ENCODE measurements around the gene ZNF134. TPM values are rescaled to one million over a fixed set of nuclear protein-coding genes. Genes with fewer than 3 reads are reported as not detected.

ZNF134 gene
- total and polyA plus RNA-seq, 9 of the 15 experiments (the other 6 are each of a cell fraction or from before 2014, with no cell fraction given) = 1.3 to 10.0 (median 5.7) TPM

DNA sequence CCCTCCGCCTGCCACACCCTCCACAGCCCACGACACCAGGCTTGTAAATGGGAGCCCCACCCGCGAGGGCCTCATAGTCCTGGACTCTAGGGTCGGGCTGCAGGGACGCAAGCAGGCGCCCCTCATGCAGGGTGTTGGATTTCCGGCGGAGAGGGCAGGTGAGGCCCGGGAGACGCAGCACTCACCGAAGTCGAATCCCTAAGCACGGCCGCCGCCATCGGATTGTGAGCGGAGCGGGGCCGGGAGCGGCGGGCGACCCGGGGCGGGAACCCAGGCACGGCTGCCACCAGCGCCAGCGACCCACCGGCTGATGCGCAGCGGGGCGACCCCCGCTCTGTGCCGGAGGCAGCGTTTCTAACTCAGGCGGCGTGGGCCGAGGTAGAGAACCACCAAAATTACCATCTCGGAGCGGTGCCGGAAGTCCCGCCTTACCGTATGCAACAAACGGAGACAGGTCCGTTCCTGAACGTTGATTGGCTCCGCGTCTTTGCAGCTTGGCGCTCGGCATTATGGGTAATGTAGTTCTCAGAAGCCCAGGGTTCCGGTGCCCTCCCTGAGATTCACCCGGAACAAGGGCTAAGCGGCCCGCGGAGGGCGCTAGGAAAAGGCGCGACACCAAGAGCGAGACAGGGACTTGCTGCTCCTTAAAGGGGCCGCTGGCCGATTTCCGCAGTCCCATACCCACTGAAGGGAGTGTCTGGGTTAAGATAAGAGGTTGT lies 35.4 kb upstream of the ZNF134 start, which contains the start of gene ZNF416:
Gene ZNF416, minus strand, starts transcription at position 425 of the 719 bp plus-strand sequence. Its CDS starts 207 bp downstream, at position 218.
- FAIRE-seq (peak; percentile 99), DNase-seq (ENCODE audit: extremely low read depth in 1 of 4, low spot score in 3 of 4) (peak; percentile 94 to 97 (median 96)), ATAC-seq (peak; percentile 97)
- WGBS (ENCODE audit: insufficient coverage, low coverage, missing lambda C conversion rate) = 8% methylated on average over 48 of the region's 62 CpGs
- Histone ChIP-seq H3K27ac (ENCODE audit: extremely low read depth, low read depth, low read length) (peak within 1 kb of the TSS; percentile 39), H3K9ac (ENCODE audit: insufficient read depth in 1 of 2, low read depth in 2 of 2, low read length in 2 of 2) (peak within 1 kb of the TSS; percentile 59 to 88; a peak in 3 of 4 replicates), H3K9me3 (replicated peaks; ENCODE audit: control insufficient read depth, insufficient read depth, low read depth, low read length) (peaks cover 6% of the 10 kb centered on the region), H3K9me1 (ENCODE audit: control insufficient read depth, insufficient read depth, low read length) (no peaks in the 10 kb centered on the region), H3K4me2 (ENCODE audit: insufficient read depth, low read length) (peak within 1 kb of the TSS; percentile 79), H3K27me3 (ENCODE audit: control insufficient read depth in 2 of 2, insufficient read depth in 2 of 2, low read length in 2 of 2) (no peaks in the 10 kb centered on the region), H3K36me3 (ENCODE audit: control insufficient read depth, insufficient read depth, low read length) (no peaks in the 10 kb centered on the region), H3K4me3 (peak within 1 kb of the TSS; percentile 69), H3K4me1 (replicated peaks in 1 of 2; ENCODE audit: control insufficient read depth in 2 of 2, insufficient read depth in 2 of 2, low read length in 2 of 2) (peaks cover 0 to 9% of the 10 kb centered on the region in 2 experiments; a peak in 1 of 5 replicates), H2AFZ (ENCODE audit: low read depth, low read length) (peak within 1 kb of the TSS; percentile 88), H3K79me2 (ENCODE audit: control insufficient read depth, insufficient read depth, low read length) (no peaks in the 10 kb centered on the region), H4K20me1 (replicated peaks; ENCODE audit: control insufficient read depth, insufficient read depth, low read length) (no peaks in the 10 kb centered on the region)
- CTCF ChIA-PET (ENCODE audit: low intra/inter-chr PET ratio) = no interaction called here
- intact Hi-C loops (cut with micrococcal nuclease) (no loop called here), in situ Hi-C loops (cut with MboI) (no loop called here)
- TSS peak; percentile 67 for BruUV-seq (replicated peaks)
- POLR2A ChIA-PET = interaction anchor here (0.6 to 0.7 kb wide), 2 partner anchors 582 to 1499 kb away, joined by 3 read pairs; no protein-coding TSS in a partner anchor
- TF ChIP-seq POLR2G (IDR thresholded peaks at IDR 0.05; ENCODE audit: low read depth, low read length) (peak; percentile 66), TAF1 (IDR thresholded peaks at IDR 0.05; ENCODE audit: control insufficient read depth, extremely low read depth, insufficient read depth, low read length, severe bottlenecking) (no peak), ZNF197 (CRISPR knock-in tag; IDR thresholded peaks at IDR 0.05; ENCODE audit: low read depth) (no peak), ETV1 (tag; conservative IDR thresholded peaks at IDR 0.05; ENCODE audit: low read depth) (0 out of 2 replicates have a peak, but pooled peaks have one; percentile 19), CREB1 (IDR thresholded peaks at IDR 0.05) (0 out of 2 replicates have a peak, but pooled peaks have one; percentile 11), CREB1 (CRISPR knock-in tag; IDR thresholded peaks at IDR 0.05) (no peak; the same call in 1 of the 2 replicates), NR2F6 (CRISPR knock-in tag; IDR thresholded peaks at IDR 0.05) (no peak), SRSF1 (IDR thresholded peaks at IDR 0.05; ENCODE audit: low read depth, low read length) (peak; percentile 82; the same call in 1 of the 2 replicates), ZNF764 (CRISPR knock-in tag; IDR thresholded peaks at IDR 0.05; ENCODE audit: low read depth) (no peak), BMI1 (IDR thresholded peaks at IDR 0.05; ENCODE audit: low read length) (no peak)
- TF ChIP-seq, protein P1, sequence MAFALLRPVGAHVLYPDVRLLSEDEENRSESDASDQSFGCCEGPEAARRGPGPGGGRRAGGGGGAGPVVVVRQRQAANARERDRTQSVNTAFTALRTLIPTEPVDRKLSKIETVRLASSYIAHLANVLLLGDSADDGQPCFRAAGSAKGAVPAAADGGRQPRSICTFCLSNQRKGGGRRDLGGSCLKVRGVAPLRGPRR (CRISPR knock-in tag; IDR thresholded peaks at IDR 0.05) = no peak
- TF ChIP-seq, protein P2, sequence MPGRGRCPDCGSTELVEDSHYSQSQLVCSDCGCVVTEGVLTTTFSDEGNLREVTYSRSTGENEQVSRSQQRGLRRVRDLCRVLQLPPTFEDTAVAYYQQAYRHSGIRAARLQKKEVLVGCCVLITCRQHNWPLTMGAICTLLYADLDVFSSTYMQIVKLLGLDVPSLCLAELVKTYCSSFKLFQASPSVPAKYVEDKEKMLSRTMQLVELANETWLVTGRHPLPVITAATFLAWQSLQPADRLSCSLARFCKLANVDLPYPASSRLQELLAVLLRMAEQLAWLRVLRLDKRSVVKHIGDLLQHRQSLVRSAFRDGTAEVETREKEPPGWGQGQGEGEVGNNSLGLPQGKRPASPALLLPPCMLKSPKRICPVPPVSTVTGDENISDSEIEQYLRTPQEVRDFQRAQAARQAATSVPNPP (IDR thresholded peaks at IDR 0.05; ENCODE audit: borderline replicate concordance, insufficient read depth, insufficient read length) = no peak
- TF ChIP-seq, protein P3, sequence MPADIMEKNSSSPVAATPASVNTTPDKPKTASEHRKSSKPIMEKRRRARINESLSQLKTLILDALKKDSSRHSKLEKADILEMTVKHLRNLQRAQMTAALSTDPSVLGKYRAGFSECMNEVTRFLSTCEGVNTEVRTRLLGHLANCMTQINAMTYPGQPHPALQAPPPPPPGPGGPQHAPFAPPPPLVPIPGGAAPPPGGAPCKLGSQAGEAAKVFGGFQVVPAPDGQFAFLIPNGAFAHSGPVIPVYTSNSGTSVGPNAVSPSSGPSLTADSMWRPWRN (IDR thresholded peaks at IDR 0.05; ENCODE audit: low read depth) = no peak
- TF ChIP-seq, protein P4, sequence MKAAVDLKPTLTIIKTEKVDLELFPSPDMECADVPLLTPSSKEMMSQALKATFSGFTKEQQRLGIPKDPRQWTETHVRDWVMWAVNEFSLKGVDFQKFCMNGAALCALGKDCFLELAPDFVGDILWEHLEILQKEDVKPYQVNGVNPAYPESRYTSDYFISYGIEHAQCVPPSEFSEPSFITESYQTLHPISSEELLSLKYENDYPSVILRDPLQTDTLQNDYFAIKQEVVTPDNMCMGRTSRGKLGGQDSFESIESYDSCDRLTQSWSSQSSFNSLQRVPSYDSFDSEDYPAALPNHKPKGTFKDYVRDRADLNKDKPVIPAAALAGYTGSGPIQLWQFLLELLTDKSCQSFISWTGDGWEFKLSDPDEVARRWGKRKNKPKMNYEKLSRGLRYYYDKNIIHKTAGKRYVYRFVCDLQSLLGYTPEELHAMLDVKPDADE (conservative IDR thresholded peaks at IDR 0.05; ENCODE audit: control insufficient read depth, low read depth, low read length) = 0 out of 2 replicates have a peak, but pooled peaks have one; percentile 28
- TF ChIP-seq, protein P5, sequence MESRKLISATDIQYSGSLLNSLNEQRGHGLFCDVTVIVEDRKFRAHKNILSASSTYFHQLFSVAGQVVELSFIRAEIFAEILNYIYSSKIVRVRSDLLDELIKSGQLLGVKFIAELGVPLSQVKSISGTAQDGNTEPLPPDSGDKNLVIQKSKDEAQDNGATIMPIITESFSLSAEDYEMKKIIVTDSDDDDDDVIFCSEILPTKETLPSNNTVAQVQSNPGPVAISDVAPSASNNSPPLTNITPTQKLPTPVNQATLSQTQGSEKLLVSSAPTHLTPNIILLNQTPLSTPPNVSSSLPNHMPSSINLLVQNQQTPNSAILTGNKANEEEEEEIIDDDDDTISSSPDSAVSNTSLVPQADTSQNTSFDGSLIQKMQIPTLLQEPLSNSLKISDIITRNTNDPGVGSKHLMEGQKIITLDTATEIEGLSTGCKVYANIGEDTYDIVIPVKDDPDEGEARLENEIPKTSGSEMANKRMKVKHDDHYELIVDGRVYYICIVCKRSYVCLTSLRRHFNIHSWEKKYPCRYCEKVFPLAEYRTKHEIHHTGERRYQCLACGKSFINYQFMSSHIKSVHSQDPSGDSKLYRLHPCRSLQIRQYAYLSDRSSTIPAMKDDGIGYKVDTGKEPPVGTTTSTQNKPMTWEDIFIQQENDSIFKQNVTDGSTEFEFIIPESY (CRISPR knock-in tag; IDR thresholded peaks at IDR 0.05) = peak; percentile 55; the same call in 1 of the 2 replicates
